Colonic mucosa (tissue), 4 donors: ENCODE data around the gene LRSAM1. TPM values are rescaled to one million over a fixed set of nuclear protein-coding genes. Genes with fewer than 3 reads are reported as not detected.

Experiments
- DNase-seq: peaks from one replicate; pipeline ENCODE4 v3.0.0-alpha.2; 2020
- H3K27ac ChIP-seq: fragments of 200-600 bp; one replicate; pipeline ENCODE4 v1.8.0; 2021
- H3K27me3 ChIP-seq: fragments of 200-600 bp; one replicate; pipeline ENCODE4 v1.8.0; 2021
- H3K36me3 ChIP-seq: fragments of 200-600 bp; one replicate; pipeline ENCODE4 v1.8.0; 2021
- H3K4me1 ChIP-seq: fragments of 200-600 bp; one replicate; pipeline ENCODE4 v1.8.0; 2021; ENCODE audit warnings: mild to moderate bottlenecking
- H3K4me3 ChIP-seq: fragments of 200-600 bp; one replicate; pipeline ENCODE4 v1.8.0; 2021
- H3K9ac ChIP-seq, 2 donors: one replicate each; pipeline ENCODE4 v1.7.0; 2013; ENCODE audit warnings: control low read depth in 2 of 2, low read depth in 2 of 2, low read length in 2 of 2
- H3K9me3 ChIP-seq: fragments of 200-600 bp; one replicate; pipeline ENCODE4 v1.8.0; 2021
- CTCF ChIP-seq: fragments of 200-600 bp; IDR thresholded peaks from one replicate; pipeline ENCODE4 v1.8.0; 2022; ENCODE audit warnings: antibody characterized with exemption, mild to moderate bottlenecking
- intact Hi-C: fragments of 100-400 bp; cut with DNase I; formaldehyde crosslinking; loops from one replicate; pipeline ENCODE4 v1.14.1; 2022
- total RNA-seq, 2 donors: library from RNA; stranded (reverse); fragmentation: NEBNext Ultra II Directional in 1 of 2; extraction: Animal tissue kit (Norgen Biotek cat#: 25700) in 1 of 2; gene quantifications; one replicate each; pipeline ENCODE4 v1.2.1, GENCODE V29; 2021
- donor health status: healthy.
- donor health status: DM: no; HTN: no; CAD: no.
- donor health status: DM: no; HTN: no; CAD: no.

The LRSAM1 gene
- total RNA-seq, 2 donors from 2014 or later = 14.7 to 15.6 TPM

DNA sequence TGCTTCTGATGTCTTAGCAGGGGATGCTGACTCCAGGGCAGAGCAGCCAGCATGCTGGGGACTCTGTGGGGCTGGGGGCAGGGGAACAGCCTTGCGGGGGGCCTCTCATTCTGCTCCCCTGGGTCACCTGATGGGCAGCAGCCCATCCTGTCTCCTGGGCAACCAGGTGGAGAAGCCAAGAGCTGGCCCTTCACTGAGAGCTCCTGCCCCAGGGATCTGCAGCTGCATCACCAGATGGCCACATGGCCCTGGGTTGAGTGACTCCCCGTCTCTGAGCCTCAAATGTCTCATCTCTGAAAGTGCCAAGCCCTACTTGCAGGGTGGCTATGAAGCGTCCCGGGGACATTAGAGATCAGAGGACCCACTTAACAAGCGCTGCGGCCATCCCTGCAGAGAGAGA, 49.1 kb downstream of the LRSAM1 start:
- no peak overlapping the region for H3K9ac ChIP-seq
- no peak for DNase-seq
- no peaks in the 10 kb centered on the region for H3K27me3 ChIP-seq
- intact Hi-C loops = loop anchor here (10.0 kb wide), 1 partner anchor 234 kb away; the partner anchor contains the start of gene TOR2A
- H3K9me3 ChIP-seq = no peaks in the 10 kb centered on the region
- H3K36me3 ChIP-seq = peaks cover 3% of the 10 kb centered on the region
- TF ChIP-seq CTCF = no peak
- H3K4me3 ChIP-seq = no peak overlapping the region
- peaks cover 3% of the 10 kb centered on the region for H3K4me1 ChIP-seq
- H3K27ac ChIP-seq = no peak overlapping the region

DNA sequence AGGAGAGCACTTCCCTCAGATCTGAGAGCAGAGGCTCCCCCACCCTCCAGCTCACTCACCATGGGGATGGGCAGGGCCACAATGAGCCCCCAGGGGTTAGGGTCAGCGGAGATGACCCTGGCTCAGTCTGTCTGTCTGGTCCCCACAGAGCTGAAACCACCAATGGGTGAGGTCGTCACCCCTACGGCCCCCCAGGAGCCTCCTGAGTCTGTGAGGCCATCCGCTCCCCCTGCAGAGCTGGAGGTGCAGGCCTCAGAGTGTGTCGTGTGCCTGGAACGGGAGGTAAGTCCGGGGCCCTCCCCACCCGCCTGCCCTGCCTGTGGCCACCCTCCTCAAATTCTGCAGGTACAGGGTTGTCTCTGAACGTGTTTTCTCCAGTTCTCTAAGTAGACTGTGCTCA, 49.6 kb downstream of the LRSAM1 start:
- intact Hi-C loops = loop anchor here (10.0 kb wide), 1 partner anchor 234 kb away; the partner anchor contains the start of gene TOR2A
- Histone ChIP-seq H3K9me3 (no peaks in the 10 kb centered on the region), H3K27me3 (no peaks in the 10 kb centered on the region), H3K27ac (no peak overlapping the region), H3K4me3 (no peak overlapping the region), H3K4me1 (peaks cover 2% of the 10 kb centered on the region), H3K36me3 (peaks cover 3% of the 10 kb centered on the region), H3K9ac (no peak overlapping the region)
- TF ChIP-seq CTCF = no peak
- DNase-seq = no peak

DNA sequence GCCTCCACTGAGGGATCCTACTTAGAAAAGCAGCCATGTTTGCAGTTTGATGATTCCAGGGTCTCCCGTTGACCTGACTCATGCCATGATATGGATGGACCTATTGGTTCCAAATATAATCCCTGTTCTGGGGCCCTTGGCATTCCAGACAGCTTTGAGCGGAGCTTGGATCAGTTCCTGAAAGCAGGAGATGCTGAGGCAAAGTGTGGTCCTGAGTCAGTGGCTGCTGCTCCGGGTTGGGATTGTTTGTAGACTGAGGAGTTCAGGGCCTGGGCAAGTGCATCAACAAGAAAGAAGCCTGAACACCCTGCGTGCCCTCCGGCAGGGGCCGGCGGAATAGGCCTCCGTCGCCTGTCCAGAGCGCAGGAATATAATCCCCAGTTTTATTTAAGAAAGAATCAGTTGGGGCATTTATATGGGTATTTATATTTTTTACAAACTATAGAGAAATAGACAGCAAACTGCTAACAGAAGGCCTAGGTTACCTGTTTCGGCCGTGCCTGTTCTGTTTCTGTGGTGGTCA, 50.6 kb downstream of the LRSAM1 start:
- Histone ChIP-seq H3K27ac (no peak overlapping the region), H3K27me3 (no peaks in the 10 kb centered on the region), H3K4me3 (no peak overlapping the region), H3K4me1 (no peaks in the 10 kb centered on the region), H3K36me3 (peaks cover 8% of the 10 kb centered on the region), H3K9me3 (no peaks in the 10 kb centered on the region), H3K9ac (no peak overlapping the region)
- DNase-seq = no peak
- no peak for TF ChIP-seq CTCF
- intact Hi-C loops = loop anchor here (10.0 kb wide), 1 partner anchor 233 kb away; the partner anchor contains the start of gene TOR2A

GRCh38 chr9:127502706-127503378, 51.5 kb downstream of the LRSAM1 start:
- Histone ChIP-seq H3K27me3 (no peaks in the 10 kb centered on the region), H3K4me1 (no peaks in the 10 kb centered on the region), H3K27ac (no peak overlapping the region), H3K4me3 (no peak overlapping the region), H3K9me3 (no peaks in the 10 kb centered on the region), H3K9ac (no peak overlapping the region), H3K36me3 (peaks cover 11% of the 10 kb centered on the region)
- no peak for DNase-seq
- no peak for TF ChIP-seq CTCF
- intact Hi-C loops = loop anchor here (10.0 kb wide), 1 partner anchor 232 kb away; the partner anchor contains the start of gene TOR2A

- H3K4me1 ChIP-seq = no peaks in the 10 kb centered on the region
- intact Hi-C loops = loop anchor here (10.0 kb wide), 1 partner anchor 231 kb away; the partner anchor contains the start of gene TOR2A
- no peak overlapping the region for H3K4me3 ChIP-seq
- no peak for DNase-seq
- H3K27ac ChIP-seq = no peak overlapping the region
- no peaks in the 10 kb centered on the region for H3K27me3 ChIP-seq
- peaks cover 17% of the 10 kb centered on the region for H3K36me3 ChIP-seq
- no peak for TF ChIP-seq CTCF
- H3K9me3 ChIP-seq = no peaks in the 10 kb centered on the region
- no peak overlapping the region for H3K9ac ChIP-seq
Measured at GRCh38 chr9:127503379-127503921, 52.1 kb downstream of the LRSAM1 start.
